Suprapubic skin (tissue), 4 donors: ENCODE data around the gene CALN1.

Experiments used
- POLR2A ChIP-seq, 2 donors: fragments of 450-650 bp; IDR thresholded peaks; one replicate each; pipeline ENCODE4 v1.6.1; 2017; ENCODE audit warnings: antibody characterized with exemption in 2 of 2, mild to moderate bottlenecking in 2 of 2, moderate library complexity in 2 of 2
- POLR2AphosphoS5 ChIP-seq, 3 donors: sonication (generic); formaldehyde crosslinking; IDR thresholded peaks; one replicate each; pipeline ENCODE4 v1.6.1; 2017; ENCODE audit warnings: antibody characterized with exemption in 3 of 3
- TF ChIP-seq, protein P1 (sequence below), 2 donors: fragments of 200-600 bp in 1 of 2; fragments of 450-650 bp in 1 of 2; sonication (generic) in 1 of 2; IDR thresholded peaks; one replicate each; pipeline ENCODE4 v1.5.1; 2016 to 2019; ENCODE audit warnings: antibody characterized with exemption in 2 of 2, mild to moderate bottlenecking in 1 of 2, moderate library complexity in 1 of 2

DNA sequence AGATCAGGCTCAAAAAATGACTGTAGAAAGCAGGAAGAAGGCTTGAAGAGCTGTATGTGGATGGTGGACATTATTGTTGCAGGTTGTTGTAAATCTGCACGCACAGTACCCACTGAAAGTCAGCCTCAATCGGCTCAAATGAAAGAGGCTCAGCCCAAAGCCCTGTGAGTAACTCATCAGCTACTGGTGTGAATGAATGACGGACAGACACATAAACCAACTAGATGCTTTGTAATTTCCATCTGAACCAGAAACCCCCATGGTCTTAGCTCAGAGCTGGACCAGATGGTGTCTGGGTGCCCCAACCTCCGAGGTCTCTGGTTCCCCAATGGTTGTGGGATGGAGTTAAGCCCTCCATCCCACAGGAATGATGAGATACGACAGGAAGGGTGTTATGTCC is 7.4 kb downstream of the CALN1 start:
- TF ChIP-seq POLR2A (IDR thresholded peaks at IDR 0.05) (no peak), POLR2AphosphoS5 (IDR thresholded peaks at IDR 0.05) (no peak)
- TF ChIP-seq, protein P1, sequence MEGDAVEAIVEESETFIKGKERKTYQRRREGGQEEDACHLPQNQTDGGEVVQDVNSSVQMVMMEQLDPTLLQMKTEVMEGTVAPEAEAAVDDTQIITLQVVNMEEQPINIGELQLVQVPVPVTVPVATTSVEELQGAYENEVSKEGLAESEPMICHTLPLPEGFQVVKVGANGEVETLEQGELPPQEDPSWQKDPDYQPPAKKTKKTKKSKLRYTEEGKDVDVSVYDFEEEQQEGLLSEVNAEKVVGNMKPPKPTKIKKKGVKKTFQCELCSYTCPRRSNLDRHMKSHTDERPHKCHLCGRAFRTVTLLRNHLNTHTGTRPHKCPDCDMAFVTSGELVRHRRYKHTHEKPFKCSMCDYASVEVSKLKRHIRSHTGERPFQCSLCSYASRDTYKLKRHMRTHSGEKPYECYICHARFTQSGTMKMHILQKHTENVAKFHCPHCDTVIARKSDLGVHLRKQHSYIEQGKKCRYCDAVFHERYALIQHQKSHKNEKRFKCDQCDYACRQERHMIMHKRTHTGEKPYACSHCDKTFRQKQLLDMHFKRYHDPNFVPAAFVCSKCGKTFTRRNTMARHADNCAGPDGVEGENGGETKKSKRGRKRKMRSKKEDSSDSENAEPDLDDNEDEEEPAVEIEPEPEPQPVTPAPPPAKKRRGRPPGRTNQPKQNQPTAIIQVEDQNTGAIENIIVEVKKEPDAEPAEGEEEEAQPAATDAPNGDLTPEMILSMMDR (IDR thresholded peaks at IDR 0.05), result no peak
